Activated CD8-positive, alpha-beta memory T cell treated with anti-CD3 and anti-CD28 coated beads, Interleukin-2, amount 50 U/mL, for 48 hours (primary cell): ENCODE results near the gene LIMK2.

Experiments
- DNase-seq: peaks from one replicate; pipeline ENCODE4 v3.0.0-alpha.2; 2020

The LIMK2 gene

DNA sequence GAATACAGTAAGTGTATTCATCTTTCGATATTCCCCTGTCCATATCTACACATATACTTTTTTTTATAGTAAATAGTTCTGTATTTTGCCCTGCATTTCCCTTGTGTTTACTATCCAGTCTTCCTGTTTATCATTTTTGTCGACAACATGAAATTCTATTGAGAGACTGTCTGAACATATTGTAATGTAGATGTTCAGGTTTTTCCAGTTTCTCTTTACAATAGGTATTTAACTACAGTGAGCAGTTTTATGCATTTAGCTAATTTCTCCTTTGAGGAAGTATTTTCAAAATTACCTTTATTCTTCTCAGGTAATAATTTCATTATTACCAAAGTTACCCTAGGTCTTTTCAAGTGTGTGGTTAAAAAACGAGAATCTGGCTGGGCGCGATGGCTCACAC, 63.5 kb downstream of the LIMK2 start:
- DNase-seq, result no peak

DNA sequence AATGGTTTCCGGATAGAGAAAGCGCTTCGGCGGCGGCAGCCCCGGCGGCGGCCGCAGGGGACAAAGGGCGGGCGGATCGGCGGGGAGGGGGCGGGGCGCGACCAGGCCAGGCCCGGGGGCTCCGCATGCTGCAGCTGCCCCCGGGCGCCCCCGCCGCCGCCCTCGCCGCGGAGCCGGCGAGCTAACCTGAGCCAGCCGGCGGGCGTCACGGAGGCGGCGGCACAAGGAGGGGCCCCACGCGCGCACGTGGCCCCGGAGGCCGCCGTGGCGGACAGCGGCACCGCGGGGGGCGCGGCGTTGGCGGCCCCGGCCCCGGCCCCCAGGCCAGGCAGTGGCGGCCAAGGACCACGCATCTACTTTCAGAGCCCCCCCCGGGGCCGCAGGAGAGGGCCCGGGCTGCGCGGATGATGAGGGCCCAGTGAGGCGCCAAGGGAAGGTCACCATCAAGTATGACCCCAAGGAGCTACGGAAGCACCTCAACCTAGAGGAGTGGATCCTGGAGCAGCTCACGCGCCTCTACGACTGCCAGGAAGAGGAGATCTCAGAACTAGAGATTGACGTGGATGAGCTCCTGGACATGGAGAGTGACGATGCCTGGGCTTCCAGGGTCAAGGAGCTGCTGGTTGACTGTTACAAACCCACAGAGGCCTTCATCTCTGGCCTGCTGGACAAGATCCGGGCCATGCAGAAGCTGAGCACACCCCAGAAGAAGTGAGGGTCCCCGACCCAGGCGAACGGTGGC, 64.5 kb downstream of the LIMK2 start:
- no peak for DNase-seq

DNA sequence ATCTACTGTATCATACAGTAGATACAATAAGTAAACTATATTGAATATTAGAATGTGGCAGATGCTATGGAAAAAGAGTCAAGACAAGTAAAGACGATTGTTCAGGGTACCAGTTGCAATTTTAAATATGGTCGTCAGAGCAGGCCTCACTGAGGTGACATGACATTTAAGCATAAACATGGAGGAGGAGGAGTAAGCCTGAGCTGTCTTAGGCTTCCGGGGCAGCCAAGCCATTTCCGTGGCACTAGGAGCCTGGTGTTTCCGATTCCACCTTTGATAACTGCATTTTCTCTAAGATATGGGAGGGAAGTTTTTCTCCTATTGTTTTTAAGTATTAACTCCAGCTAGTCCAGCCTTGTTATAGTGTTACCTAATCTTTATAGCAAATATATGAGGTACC, 65.6 kb downstream of the LIMK2 start:
- no peak for DNase-seq

DNA sequence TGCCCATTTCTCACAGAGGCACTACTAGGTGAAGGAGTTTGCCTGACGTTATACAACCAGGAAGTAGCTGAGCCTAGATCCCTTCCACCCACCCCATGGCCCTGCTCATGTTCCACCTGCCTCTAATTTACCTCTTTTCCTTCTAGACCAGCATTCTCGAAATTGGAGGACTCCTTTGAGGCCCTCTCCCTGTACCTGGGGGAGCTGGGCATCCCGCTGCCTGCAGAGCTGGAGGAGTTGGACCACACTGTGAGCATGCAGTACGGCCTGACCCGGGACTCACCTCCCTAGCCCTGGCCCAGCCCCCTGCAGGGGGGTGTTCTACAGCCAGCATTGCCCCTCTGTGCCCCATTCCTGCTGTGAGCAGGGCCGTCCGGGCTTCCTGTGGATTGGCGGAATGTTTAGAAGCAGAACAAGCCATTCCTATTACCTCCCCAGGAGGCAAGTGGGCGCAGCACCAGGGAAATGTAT, 66.1 kb downstream of the LIMK2 start:
- no peak for DNase-seq

DNA sequence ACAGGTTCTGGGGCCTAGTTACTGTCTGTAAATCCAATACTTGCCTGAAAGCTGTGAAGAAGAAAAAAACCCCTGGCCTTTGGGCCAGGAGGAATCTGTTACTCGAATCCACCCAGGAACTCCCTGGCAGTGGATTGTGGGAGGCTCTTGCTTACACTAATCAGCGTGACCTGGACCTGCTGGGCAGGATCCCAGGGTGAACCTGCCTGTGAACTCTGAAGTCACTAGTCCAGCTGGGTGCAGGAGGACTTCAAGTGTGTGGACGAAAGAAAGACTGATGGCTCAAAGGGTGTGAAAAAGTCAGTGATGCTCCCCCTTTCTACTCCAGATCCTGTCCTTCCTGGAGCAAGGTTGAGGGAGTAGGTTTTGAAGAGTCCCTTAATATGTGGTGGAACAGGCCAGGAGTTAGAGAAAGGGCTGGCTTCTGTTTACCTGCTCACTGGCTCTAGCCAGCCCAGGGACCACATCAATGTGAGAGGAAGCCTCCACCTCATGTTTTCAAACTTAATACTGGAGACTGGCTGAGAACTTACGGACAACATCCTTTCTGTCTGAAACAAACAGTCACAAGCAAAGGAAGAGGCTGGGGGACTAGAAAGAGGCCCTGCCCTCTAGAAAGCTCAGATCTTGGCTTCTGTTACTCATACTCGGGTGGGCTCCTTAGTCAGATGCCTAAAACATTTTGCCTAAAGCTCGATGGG, 66.7 kb downstream of the LIMK2 start:
- DNase-seq, result no peak

DNA sequence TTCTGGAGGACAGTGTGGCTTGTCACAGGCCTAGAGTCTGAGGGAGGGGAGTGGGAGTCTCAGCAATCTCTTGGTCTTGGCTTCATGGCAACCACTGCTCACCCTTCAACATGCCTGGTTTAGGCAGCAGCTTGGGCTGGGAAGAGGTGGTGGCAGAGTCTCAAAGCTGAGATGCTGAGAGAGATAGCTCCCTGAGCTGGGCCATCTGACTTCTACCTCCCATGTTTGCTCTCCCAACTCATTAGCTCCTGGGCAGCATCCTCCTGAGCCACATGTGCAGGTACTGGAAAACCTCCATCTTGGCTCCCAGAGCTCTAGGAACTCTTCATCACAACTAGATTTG, 67.2 kb downstream of the LIMK2 start:
- DNase-seq, result no peak

DNA sequence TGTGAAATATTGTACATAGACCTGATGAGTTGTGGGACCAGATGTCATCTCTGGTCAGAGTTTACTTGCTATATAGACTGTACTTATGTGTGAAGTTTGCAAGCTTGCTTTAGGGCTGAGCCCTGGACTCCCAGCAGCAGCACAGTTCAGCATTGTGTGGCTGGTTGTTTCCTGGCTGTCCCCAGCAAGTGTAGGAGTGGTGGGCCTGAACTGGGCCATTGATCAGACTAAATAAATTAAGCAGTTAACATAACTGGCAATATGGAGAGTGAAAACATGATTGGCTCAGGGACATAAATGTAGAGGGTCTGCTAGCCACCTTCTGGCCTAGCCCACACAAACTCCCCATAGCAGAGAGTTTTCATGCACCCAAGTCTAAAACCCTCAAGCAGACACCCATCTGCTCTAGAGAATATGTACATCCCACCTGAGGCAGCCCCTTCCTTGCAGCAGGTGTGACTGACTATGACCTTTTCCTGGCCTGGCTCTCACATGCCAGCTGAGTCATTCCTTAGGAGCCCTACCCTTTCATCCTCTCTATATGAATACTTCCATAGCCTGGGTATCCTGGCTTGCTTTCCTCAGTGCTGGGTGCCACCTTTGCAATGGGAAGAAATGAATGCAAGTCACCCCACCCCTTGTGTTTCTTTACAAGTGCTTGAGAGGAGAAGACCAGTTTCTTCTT, 67.9 kb downstream of the LIMK2 start:
- no peak for DNase-seq

DNA sequence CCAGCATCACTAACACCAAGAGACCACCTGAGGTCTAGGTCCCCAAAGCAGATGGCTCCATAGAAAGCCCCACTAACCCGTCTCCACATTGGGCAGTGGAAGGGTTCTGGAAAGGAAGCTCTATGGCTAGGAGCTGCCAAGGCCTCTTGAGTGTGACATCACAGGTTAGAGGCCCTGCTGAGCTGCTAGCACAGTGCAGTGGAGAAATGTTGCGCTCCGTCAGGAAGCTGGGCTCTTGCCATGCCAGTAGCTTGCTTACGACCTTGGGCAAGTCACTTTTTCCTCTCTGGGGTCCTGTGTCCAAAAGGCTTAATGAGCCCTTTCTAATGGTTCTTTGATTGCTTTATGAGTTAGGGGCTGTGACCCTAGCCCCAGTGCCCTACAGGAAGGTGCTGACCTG, 69.6 kb downstream of the LIMK2 start:
- no peak for DNase-seq

DNA sequence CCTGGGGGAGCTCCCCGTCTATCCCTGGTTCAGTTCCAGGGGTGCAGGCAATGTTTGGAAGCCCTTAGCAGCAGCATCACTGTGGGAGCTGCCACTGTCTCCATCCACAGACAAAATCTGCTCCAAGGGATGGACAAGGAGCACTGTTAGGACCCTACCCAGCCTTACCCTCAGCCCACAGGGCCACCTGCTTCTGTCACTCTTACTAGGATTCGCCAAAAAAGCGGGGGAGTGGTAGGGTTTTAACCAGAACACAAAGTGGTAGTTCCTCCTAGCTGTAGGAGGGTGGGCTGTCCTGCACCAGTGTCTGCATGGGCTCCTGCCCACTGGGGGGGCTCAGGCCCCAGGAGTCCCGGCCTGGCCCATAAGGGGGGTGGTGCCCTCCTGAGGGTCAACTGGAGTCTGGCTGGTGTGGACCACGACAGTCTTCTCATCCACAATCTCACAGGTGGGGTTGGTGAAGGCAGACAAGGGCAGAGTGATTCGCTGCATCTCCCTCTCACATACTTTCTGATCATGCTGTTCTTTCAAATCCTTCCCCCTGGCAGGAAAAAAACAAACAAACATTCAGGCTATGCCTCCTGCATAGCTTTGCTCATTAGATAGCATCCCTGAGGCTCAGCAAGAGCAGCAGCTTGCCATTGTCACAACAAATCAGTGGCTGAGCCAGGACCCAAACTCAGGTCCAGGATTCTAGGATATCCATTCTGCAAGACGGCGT, 70.8 kb downstream of the LIMK2 start:
- DNase-seq, result no peak

DNA sequence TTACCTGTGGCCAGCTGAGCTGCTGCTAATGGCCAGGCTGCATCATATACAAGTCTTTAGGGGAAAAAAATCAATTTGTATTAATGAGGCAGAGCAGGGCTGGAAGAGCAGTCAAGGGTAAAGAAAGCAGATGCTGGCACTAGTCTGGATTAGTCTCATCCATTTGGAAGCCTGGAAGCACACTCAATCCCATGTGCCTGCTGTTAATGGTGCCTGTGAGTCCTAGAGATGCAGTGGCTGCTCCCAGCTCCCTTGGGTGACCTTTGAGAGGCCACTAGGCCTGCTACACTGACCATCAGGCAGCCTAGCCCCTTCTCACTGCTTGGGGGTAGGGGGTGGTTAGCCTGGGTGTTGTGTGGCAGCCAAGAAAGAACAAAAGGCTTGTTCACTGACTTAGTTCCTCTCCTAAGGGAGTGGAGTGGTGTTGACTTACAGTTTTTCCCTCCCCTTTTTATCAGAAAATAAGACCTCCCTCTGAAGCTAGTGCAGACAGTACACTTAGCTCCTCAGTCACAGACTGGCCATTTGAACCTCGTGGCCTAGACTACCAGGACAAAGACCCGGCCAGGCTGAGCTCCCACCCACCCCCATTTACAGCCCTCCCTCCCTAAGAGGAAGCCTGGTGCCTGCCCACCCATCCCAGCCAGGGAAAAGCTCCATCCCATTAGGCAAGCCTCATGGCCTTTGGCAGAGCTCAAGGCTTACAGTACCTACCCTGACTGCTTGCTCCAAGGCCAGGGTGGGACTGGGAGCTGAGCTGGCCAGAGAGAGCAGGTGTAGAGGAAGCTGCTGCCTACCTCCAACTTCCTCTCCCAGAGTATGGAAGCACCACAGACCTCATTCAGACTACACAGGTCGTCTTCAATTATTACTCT, 72.4 kb downstream of the LIMK2 start:
- DNase-seq, result no peak

DNA sequence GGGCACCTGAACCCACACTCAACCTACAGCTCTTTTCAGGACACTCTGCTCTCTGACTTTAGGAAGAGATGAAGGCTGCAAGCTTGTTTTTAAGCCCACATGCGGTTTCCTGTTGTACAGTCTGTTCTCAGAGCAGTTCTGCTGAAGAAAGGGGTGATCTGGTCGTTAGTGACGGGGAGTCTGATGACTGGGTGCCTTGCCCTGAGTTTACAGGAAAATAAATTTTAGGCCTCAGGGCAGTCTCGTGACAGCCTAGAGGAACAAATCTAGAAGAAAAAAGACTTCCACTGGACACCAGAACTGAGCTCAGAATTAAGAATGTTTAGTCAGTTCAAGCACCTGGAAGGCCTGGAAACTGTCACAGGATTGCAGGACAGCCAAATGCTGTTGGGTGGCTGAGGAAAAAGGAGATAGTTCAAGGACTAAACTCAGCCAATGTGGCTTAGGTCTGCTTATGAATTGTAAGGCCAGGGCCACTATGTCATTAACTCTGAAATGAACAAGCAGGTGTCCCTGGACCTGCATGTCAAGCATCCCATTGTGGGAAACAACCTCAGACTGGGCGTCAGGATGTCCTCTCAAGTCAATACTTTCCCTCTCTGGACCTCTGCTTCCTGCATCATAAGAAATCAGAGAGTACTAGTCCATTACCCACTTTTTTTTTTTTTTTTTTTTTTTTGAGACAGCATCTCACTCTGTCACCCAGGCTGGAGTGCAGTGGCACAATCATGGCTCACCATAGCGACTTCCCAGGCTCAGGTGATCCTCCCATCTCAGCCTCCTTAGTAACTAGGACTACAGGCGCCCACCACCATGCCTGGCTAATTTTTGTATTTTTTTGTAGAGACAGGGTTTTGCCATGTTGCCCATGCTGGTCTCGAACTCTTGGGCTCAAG, 74.5 kb downstream of the LIMK2 start:
- DNase-seq, result no peak

DNA sequence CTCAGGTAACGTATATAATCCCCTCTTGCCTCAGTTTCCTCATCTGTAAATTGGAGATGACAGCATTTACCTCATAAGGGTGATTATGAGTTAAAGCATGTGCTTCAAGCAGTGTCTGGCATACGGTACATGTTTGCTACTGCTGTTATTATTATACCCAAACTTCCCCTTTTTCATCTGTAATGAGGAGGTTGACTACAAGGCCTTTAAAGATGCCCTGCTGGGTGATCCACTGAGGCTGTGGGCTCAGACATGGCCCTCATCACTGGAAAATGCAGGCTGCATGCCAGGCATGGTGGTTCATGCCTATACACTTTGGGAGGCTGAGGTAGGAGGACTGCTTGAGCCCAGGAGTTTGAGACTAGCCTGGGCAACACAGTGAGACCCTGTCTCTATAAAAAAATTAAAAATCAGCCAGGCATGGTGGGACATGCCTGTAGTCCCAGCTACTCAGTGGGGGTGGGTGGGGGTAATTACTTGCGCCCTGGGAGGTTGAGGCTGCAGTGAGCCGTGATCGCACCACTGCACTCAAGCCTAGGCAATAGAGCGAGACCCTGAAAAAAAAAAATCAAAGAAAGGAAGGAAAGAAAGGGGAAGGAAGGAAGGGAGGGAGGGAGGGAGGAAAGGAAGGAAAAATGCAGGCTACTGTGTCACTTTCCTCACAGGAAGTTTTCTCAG, 75.9 kb downstream of the LIMK2 start:
- no peak for DNase-seq

DNA sequence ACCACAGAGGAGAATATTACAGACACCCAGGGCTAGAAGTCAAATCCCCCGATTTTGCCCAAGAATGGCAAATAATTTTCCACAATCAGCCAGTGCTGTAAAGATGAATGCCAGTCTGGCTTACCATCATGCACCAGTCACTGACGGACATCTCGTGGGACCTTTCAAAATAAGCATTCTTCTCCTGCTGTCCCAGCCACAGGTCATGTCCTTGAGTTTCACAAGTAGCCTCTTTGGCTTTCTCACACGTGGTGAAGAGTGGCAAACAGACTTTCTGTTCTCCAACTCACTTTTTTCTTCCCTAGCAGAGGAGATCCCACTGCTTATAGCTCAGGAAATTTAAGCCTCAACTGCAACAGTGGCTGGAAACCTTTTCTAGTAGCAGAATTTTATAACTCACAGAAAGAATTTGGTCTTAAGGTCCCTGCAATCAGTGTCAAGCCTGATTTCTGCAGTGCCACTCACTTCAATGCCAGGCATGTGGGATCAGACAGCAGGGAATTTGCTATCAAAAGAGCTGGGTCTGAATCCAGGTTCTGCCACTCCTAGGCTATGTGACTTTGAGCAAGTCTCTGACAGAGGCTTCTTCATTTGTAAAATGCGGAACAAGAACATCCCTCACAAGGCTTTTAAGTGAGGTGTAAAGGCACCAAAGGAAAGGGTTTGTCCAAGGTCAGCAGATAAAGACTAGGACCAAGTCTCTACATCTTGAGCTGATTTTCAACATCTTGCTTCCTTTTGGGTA, 76.6 kb downstream of the LIMK2 start:
- no peak for DNase-seq

DNA sequence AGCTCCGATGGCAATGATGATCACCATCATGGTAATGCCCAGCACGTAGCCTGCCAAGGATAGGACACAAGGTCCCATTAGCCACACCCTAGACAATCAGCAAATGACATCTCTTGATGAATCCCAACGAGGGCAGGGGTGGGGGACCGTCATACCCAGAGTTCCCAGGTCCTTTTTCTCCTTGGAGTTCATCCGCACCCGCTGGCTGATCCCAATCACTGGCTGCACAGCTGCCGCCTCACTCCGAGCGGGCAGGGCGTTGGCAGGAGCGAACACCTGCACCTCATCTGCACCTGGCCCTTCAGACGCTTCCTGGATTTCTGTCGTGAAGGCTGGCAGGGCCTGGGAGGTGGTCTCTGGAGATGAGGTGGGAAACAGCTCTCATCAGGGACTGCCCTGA, 77.2 kb downstream of the LIMK2 start:
- no peak for DNase-seq

DNA sequence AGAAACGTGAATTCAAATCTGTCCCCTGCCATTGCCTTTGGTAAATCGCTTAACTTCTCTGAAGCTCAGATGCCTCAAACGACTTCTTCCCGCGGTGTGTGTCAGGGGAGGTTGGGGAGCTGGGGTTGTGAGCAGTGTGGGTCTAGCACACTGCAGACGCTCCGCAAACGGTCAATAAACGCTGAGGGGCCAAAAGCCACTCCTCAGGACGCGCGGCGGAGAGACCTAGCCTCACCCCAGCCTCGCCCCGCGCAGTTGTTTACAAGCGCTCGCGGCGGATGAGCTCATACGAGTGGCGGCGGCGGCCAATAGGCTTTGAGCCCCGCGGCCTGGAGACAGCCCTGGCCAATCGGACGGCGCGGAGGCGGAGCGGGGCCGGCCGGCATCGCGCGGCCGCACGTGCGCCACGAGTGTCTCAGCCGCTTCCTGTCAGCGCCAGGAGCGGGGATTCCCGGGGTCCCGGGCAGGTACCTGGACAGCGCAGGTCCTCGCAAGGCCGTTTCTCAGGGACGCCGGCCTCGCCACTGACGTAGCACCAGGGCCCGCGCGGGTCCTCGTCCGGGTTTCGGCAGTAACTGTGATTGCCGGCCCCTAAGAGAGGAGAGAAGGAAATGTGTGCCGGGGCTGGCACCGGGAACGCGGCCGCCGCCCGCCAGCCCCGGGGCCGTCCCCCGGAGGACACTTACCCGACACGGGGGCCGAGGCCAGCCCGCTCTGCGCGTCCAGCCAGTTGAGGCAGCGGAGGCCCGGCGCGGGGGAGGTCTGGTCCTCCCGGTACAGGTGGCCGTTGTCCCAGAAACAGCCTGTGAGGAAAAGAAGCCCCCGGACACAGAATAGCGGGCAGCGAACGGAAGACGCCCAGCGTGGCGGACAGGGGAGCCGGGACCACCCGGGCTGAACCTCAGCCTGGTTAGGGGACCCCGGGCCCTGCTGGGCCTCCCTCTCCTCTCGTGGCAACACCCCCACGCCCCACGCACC, 78.7 kb downstream of the LIMK2 start:
- peak; percentile 95 for DNase-seq

DNA sequence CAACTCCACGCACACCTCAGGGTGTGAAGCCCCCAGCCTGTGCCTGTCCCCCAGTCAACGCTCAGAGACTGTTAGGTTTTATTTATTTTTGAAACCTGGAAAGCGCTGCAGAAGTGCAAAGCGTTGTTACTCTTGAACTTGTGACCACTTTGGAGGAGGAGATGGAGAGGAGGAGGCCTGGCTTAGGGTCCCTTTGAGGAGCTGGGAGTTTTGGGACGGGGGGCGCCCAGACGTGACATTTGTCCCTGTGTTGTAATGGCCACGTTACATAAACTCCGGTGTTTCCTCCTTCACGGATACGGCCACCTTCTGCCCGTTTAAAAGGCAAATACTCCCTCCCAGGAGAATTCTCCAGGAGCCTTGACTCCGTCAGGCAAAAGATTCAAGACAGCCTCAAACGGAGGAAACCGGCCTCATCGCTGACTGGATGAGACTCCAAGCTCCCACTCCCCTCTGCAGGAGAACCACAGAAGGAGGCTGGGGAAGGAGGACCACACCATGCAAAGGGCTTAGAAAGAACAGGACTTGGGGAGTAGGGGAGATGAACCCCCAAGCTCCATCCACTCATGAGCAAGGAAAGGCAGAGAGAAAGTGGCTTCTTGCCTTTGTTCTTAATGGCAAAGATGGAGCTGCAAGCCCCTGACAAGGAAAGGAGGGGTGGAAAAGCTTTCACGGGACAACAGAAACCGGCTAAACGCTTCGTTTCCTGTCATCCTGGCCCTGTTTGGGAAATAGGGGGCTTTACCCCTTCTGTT, 79.6 kb downstream of the LIMK2 start:
- DNase-seq, result no peak

DNA sequence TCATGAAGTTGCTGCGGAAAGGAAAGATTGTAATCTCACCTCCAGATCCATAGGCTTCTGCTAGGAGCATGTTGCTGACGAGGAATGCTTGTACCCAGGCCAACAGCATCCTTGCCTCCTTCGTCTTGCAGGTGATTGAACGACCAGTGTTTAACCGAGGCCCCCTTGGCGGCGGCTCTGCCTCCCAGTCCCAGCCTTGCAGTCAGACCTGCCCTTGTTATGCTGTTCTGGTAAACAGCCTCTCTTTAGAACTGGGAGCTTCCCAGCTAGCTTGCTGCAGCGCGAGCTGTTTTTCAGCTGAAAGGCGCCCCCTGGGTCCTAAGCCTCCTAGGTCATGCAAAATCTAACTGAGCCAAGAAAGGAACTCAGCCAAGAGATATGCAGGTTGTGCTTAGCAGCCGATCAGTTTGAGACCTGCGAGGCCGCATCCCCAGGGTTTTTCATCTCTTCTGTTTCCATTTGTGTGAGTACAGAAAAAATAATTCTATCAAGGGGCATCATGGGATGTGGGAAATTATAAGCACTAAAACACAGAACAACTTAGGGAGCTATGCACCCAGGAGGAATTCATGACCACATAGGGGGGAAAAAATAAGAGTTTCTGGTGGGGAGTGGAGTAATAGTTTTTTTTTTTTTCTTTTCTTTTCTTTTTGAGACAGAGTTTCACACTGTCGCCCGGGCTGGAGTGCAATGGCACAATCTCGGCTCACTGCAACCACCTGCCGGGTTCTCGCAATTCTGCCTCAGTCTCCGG, 80.3 kb downstream of the LIMK2 start, which contains the start of gene PIK3IP1:
Gene PIK3IP1 (minus strand): TSS at position 253 of the 754 bp plus-strand sequence. CDS start 144 bp downstream, at position 109.
- peak; percentile 85 for DNase-seq
